Suprapubic skin (tissue), 3 donors: ENCODE results near the gene SLC25A25.

Experiments
- POLR2AphosphoS5 ChIP-seq, 3 donors: sonication (generic); formaldehyde crosslinking; IDR thresholded peaks; one replicate each; pipeline ENCODE4 v1.6.1; 2017; ENCODE audit warnings: antibody characterized with exemption in 3 of 3
- TF ChIP-seq, protein P1 (sequence below), 2 donors: fragments of 200-600 bp in 1 of 2; fragments of 450-650 bp in 1 of 2; sonication (generic) in 1 of 2; IDR thresholded peaks; one replicate each; pipeline ENCODE4 v1.5.1; 2016 to 2019; ENCODE audit warnings: antibody characterized with exemption in 2 of 2, mild to moderate bottlenecking in 1 of 2, moderate library complexity in 1 of 2

- TF ChIP-seq, protein P1, sequence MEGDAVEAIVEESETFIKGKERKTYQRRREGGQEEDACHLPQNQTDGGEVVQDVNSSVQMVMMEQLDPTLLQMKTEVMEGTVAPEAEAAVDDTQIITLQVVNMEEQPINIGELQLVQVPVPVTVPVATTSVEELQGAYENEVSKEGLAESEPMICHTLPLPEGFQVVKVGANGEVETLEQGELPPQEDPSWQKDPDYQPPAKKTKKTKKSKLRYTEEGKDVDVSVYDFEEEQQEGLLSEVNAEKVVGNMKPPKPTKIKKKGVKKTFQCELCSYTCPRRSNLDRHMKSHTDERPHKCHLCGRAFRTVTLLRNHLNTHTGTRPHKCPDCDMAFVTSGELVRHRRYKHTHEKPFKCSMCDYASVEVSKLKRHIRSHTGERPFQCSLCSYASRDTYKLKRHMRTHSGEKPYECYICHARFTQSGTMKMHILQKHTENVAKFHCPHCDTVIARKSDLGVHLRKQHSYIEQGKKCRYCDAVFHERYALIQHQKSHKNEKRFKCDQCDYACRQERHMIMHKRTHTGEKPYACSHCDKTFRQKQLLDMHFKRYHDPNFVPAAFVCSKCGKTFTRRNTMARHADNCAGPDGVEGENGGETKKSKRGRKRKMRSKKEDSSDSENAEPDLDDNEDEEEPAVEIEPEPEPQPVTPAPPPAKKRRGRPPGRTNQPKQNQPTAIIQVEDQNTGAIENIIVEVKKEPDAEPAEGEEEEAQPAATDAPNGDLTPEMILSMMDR (IDR thresholded peaks at IDR 0.05) = no peak
- no peak for TF ChIP-seq POLR2AphosphoS5 (IDR thresholded peaks at IDR 0.05)
Measured at GRCh38 chr9:128138001-128138400, 70.0 kb downstream of the SLC25A25 start.
